NCI-H2107 (cell line): ENCODE results near the gene SLC27A5.
"Not testable (repeated sequence)": the region's sequence is repeated elsewhere in the genome, so short reads cannot be mapped to it uniquely, and the experiment has no call there.

Source experiments
- DNase-seq: peaks from one replicate; lab custom pipeline; 2025; lab: John Stamatoyannopoulos, UW

The SLC27A5 gene

GRCh38 chr19:58522709-58523108, 10.9 kb upstream of the SLC27A5 start:
- no peak for DNase-seq

GRCh38 chr19:58521651-58522050, 9.9 kb upstream of the SLC27A5 start:
- DNase-seq: no peak

- no peak for DNase-seq
Measured at GRCh38 chr19:58520257-58520599, 8.4 kb upstream of the SLC27A5 start.

GRCh38 chr19:58519355-58520256, 7.8 kb upstream of the SLC27A5 start, which contains the start of gene ZBTB45:
TSS of gene ZBTB45 (minus strand) at chr19:58519810. CDS start at chr19:58517673, 2,137 bp downstream.
- DNase-seq: peak; percentile 89

DNA sequence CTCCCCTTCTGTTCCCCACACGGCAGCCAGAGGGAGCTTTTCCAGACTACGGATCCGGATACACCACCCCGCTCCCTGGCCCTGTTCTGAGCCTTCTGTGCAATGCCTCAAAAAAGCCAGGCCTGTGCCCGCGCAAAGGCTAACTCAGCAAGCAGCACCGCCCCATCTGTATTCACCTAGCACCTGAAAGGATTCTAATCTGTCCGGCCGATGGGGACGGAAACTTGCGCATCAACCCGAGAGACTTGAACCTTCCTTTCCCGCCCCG, 7.2 kb upstream of the SLC27A5 start:
- peak; percentile 58 for DNase-seq

GRCh38 chr19:58518256-58519086, 6.7 kb upstream of the SLC27A5 start:
- DNase-seq: no peak

DNA sequence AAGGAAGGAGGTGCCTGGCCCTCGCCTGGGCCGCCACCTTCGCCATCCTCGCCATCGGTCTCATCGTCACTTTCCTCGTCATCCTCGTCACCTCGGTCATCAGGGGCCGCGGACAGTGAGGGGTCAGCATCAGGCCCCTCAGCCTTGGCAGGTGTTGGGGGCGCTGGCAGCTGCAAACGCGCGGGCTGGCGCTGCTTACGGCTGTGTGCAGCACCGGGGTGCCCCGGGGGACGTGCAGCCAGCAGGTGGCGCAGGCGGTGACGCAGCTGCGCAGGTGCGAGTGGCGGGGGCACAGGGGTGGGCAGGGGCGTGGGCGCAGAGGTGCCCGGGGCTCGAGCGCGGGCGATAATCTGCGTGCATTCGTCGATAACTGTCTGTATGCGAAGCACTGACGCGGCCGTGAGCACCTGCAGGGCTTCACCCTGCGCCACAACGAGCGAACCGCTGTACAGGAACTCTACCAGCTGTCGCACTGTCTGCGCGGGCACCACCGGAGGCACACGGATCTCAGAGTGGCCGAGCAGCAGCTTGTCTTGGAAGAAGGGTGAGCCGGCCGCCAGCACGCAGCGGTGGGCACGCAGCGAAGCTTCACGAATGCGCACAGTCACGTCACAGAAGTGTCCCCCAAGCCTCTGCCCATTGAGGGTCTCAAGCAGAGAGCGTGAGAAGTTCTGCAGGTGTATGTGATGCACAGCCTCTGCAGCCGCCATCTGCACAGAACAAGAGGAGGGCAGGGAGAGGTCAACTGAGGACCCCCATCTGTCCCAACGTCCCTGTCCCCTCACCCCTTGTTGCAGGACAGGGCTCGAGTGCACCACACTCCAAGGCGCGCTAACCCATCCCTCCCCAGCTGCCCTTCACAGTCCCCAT, 5.4 kb upstream of the SLC27A5 start:
- DNase-seq: no peak

- no peak for DNase-seq
Measured at GRCh38 chr19:58516246-58516836, 4.5 kb upstream of the SLC27A5 start.

- no peak for DNase-seq
Measured at GRCh38 chr19:58515259-58515658, 3.5 kb upstream of the SLC27A5 start.

DNA sequence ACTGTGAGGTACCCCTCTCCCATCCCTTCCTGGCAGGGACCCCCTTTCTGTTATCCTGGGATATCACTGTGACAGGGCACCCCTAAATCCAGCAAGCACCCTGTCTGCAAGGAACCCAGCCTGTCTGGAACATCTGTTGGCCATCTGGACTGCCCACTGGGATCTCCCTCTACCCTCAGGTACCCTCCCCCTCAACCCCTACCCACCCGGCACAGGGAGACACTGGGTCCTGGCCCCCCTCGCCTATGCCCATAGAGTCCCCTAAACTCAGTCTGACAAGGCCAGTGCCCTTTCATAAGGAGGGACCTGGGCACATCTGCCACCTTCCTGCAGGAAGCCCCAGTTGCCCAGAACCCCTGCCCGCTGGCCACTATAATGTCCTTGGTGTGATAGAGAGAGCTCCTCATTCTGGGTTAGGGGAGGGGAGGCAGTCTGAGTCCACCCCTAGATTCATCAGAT, 2.8 kb upstream of the SLC27A5 start:
- DNase-seq: no peak

- DNase-seq: peak; percentile 65
Measured at GRCh38 chr19:58513694-58514563, 2.1 kb upstream of the SLC27A5 start.

DNA sequence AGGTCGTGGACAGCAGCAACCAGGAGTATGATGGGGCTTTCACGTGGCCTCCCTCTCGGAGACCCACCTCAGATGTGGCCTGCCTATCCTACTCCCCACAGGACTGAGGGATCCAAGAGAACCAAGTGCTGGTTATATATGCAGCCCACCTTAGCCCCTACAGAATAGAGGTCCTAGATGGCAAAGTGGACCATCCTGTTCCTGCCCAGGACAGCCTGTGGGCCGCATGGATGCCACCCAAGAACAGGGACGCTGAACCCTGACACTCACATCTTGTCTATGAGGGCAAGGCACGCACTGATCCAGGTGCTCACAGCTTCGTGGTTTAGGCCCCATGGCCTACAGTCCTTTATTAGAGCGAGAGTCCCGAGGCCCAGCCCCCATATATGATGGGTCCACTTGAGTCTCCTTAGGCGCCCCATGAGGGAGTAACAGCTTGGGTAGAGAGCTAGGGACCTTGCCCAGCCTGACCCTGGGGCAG, 1.5 kb upstream of the SLC27A5 start:
- no peak for DNase-seq

- no peak for DNase-seq
Measured at GRCh38 chr19:58510084-58510862, 1.5 kb downstream of the SLC27A5 start.

DNA sequence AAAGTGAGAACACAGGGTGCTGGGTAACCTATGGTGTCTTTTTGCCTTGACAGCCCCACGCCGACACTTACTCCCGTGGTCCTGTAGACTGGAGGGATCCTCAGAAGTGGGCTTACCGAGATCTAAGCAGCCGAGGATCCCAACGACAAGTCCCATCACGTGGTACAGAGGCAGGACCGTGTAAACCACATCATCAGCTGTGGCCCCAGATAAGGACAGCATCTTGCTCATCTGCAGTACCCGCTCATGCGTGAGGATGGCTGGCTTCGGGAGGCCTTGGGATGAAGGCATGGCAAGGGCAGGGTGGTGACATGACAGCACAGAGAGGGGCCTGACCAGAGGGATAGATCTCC, 2.1 kb downstream of the SLC27A5 start:
- no peak for DNase-seq

- DNase-seq: not testable (repeated sequence)
Measured at GRCh38 chr19:58507602-58508223, 4.1 kb downstream of the SLC27A5 start.

- no peak for DNase-seq
Measured at GRCh38 chr19:58500242-58500641, 11.6 kb downstream of the SLC27A5 start.

DNA sequence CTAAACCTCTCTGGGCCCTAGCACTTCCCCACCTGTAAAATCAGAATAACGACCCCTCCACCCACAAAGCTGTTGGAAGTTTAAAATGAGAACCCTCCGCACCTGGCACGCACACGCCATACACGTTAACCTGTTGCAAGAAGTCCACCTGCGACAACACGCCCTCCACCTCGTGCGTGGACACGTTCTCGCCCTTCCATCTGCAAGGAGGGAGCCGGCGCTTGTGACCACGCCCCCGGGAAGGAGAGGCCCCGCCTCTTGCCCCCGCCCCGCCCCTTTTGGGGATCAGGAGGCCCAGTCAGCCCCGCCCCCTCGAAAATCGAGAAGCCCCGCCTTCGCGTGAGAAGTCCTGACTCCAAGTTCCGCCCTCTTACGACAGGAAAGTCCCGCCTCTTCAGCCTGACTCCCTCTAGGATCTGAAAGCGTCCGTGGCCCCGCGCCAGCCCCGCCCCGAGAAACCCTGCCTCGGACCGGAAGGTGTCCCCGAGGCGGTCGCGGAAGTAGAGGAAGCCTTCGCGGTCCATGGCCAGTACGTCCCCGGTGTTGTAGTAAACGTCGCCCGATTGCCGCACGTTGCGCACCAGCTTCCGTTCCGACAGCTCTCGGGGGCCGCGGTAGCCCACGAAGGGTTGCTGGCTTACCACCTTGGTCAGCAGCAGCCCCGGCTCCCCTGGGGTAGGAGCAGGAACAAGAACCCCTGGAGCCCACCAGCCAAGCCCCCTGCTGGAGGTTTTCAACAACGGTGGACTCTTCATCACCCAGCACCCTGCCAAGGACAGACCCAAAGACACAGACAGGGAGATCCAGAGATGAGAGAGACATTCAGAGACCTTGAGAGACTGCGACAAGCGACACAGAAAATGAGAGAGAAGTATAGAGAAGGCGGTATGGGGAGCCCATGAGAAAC, 12.5 kb downstream of the SLC27A5 start:
- DNase-seq: peak; percentile 97

GRCh38 chr19:58498316-58499020, 13.3 kb downstream of the SLC27A5 start:
- no peak for DNase-seq
